M059J (cell line): ENCODE measurements around the gene MKS1. TPM values are rescaled to one million over a fixed set of nuclear protein-coding genes. Genes with fewer than 3 reads are reported as not detected.

Experiments used
- DNase-seq: peaks from one replicate; pipeline ENCODE4 v3.0.0-alpha.2; 2012; ENCODE audit warnings: low read depth
- total RNA-seq: library from RNA; depleted of rRNA; stranded (reverse); fragments of >200 nt; shearing (Covaris generic); gene quantifications from 2 replicates; pipeline ENCODE4 v1.2.3, GENCODE V29; 2014; rRNA removed

The MKS1 gene
- total RNA-seq, 1 experiment from 2014 or later: 13.8 TPM

DNA sequence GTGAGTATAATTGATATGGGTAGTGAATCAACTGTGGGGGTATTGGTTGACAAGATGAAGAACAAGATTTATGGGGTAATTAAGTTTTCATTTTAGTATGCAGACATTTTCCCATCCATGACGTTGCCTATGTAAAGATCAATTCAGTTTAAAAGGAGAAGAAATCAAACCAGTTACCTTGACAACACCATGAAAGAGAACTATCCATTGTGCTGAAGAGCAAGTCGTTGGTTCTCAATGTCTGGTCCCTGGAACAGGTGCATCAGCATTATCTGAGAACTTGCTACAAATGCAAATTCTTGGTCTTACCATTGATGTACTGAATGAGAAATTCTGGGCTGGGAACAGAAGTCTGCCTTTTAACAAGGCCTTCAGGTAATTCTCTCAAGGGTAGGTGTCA lies 53.1 kb downstream of the MKS1 start:
- no peak for DNase-seq

DNA sequence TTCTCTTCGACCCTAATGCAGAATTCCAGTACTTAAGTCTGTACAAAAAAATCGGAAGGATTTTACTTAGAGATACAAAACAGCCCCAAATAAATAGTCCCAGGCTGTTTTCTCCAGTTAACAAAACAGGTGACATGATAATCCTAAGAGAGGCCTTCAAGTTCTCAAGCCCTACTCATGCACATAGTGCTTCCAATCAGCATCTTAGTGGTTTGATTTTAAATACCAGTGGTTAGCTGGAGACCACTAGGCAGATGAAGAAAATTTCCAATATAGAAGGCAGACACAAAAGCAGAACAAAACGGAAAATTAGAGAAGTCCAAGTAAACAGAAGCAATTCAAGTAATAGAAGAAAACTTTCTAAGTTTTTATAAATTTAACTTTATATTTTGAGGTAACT lies 57.5 kb downstream of the MKS1 start:
- no peak for DNase-seq

DNA sequence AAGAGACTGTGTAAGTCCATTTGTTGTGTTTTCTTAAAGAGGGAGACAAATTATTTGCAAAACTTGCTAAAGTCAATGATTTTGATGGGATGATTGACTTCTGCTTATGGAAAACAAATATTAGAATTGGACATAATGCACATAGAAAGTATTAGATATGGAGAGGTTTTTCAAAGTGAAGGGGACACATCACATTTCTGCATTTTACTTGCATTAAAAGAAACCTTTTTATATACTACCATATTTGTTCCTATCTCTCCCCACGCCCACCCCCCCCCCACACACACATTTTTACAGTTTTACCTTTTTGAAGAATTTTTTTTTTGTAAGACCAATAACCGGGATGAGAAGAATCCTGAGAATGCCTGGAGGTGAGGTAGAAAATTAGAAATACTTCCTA lies 60.9 kb downstream of the MKS1 start:
- no peak for DNase-seq

DNA sequence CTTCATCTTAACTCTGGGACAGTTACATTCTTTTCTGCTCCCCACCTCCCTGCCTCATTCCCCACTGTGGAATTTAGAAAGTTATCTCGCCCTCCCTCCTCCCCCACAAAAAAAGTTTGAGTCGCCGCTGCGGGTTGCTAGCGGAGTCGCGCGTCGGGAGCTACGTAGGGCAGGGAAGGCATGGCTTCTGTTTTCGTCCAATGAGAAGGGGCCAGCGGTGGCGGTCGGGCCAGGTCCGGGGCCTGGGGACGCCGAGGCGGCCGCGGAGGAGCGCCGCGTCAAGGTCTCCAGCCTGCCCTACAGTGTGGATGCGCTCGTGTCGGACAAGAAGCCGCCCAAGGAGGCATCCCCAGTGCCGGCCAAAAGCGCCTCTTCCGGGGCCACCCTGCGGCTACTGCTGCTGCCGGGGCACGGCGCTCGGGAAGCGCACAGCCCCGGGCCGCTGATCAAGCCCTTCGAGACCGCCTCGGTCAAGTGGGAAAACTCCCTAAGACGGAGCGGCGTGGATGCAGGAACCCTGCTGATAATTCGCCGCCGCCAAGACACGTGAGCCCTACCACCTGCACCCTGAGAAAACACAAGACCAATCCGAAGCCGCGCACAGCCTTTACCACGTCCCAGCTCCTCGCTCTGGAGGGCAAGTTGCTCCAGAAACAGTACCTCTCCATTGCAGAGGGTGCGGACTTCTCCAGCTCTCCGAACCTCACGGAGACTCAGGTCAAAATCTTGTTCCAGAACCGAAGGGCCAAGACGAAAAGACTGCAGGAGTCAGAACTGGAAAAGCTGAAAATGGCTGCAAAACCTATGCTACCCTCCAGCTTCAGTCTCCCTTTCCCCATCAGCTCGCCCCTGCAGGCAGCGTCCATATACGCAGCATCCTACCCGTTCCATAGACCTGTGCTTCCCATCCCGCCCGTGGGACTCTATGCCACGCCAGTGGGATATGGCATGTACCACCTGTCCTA lies 61.9 kb downstream of the MKS1 start:
- DNase-seq: no peak

Other genes starting within 250 kb of the MKS1 start
- 62.4 and 63.3 TPM in 2 replicates for gene VEZF1, start 231.0 kb downstream of the MKS1 start, total RNA-seq
- gene SRSF1, start 212.0 kb downstream of the MKS1 start, total RNA-seq: 336 and 365 TPM in 2 replicates
- 12.9 and 13.2 TPM in 2 replicates for gene DYNLL2, start 135.8 kb downstream of the MKS1 start, total RNA-seq
- gene OR4D1, start 70.9 kb downstream of the MKS1 start, total RNA-seq: not detected in 2 replicates
- not detected in 2 replicates for gene OR4D2, start 52.3 kb downstream of the MKS1 start, total RNA-seq
- not detected in 2 replicates for gene EPX, start 26.5 kb downstream of the MKS1 start, total RNA-seq
- not detected in 2 replicates for gene LPO, start 19.3 kb upstream of the MKS1 start, total RNA-seq
- gene MPO, start 61.7 kb upstream of the MKS1 start, total RNA-seq: not detected in 2 replicates
- 0.22 and 0.47 TPM in 2 replicates for gene TSPOAP1, start 109.5 kb upstream of the MKS1 start, total RNA-seq
- gene SUPT4H1, start 132.9 kb upstream of the MKS1 start, total RNA-seq: 64.3 and 71.6 TPM in 2 replicates
- gene RNF43, start 198.3 kb upstream of the MKS1 start, total RNA-seq: 0.17 TPM in 1 of 2 replicates, not detected in the other